ENCODE results near the gene CEP112. TPM values are rescaled to one million over a fixed set of nuclear protein-coding genes. Genes with fewer than 3 reads are reported as not detected.

CEP112 gene
- total and polyA plus RNA-seq, 2 of the 13 experiments (the other 11 are each of a cell fraction or from before 2014, with no cell fraction given), result 1.2 to 3.4 TPM

GRCh38 chr17:65588181-65588808 is 603.6 kb downstream of the CEP112 start (continued):
- no peak for TF ChIP-seq ZNF318 (CRISPR knock-in tag; IDR thresholded peaks at IDR 0.05)
- no peak for TF ChIP-seq SIN3B (IDR thresholded peaks at IDR 0.05; ENCODE audit: low read length)
- no peak for TF ChIP-seq ZZZ3 (CRISPR knock-in tag; IDR thresholded peaks at IDR 0.05; ENCODE audit: borderline replicate concordance)
- TF ChIP-seq IKZF5 (CRISPR knock-in tag; IDR thresholded peaks at IDR 0.05), result no peak
- TF ChIP-seq FOXM1 (CRISPR knock-in tag; IDR thresholded peaks at IDR 0.05), result no peak
- no peak for TF ChIP-seq GABPA (IDR thresholded peaks at IDR 0.05; ENCODE audit: low read depth, low read length)
- TF ChIP-seq GABPA (CRISPR knock-in tag; IDR thresholded peaks at IDR 0.05; ENCODE audit: low read depth), result 0 out of 2 replicates have a peak, but pooled peaks have one; percentile 20
- no peak for TF ChIP-seq NPAS2 (CRISPR knock-in tag; IDR thresholded peaks at IDR 0.05; ENCODE audit: borderline replicate concordance)
- no peak for TF ChIP-seq CBX2 (IDR thresholded peaks at IDR 0.05; ENCODE audit: low read depth, low read length)
- TF ChIP-seq CBX2 (CRISPR knock-in tag; IDR thresholded peaks at IDR 0.05; ENCODE audit: low read depth), result no peak
- peak; percentile 10; the same call in 1 of the 2 replicates for TF ChIP-seq GABPB1 (CRISPR knock-in tag; IDR thresholded peaks at IDR 0.05)
- no peak for TF ChIP-seq AKNA (CRISPR knock-in tag; IDR thresholded peaks at IDR 0.05; ENCODE audit: borderline replicate concordance)
- TF ChIP-seq MAFF (IDR thresholded peaks at IDR 0.05; ENCODE audit: low read depth, low read length), result peak; percentile 78
- TF ChIP-seq JUND (CRISPR knock-in tag; IDR thresholded peaks at IDR 0.05), result no peak
- TF ChIP-seq NCOR1 (IDR thresholded peaks at IDR 0.05; ENCODE audit: borderline replicate concordance, low read length), result peak; percentile 70; the same call in 1 of the 2 replicates
- TF ChIP-seq GTF2F1 (IDR thresholded peaks at IDR 0.05; ENCODE audit: low read length), result no peak
- no peak for TF ChIP-seq ZFP37 (CRISPR knock-in tag; IDR thresholded peaks at IDR 0.05; ENCODE audit: borderline replicate concordance)

Measured in HepG2 (cell line).